Left renal pelvis (tissue), 4 donors: Measurements from ENCODE around the gene LRP11. TPM values are rescaled to one million over a fixed set of nuclear protein-coding genes. Genes with fewer than 3 reads are reported as not detected.
"Not testable (repeated sequence)": the region's sequence is repeated elsewhere in the genome, so short reads cannot be mapped to it uniquely, and the experiment has no call there.

Experiments used
- DNase-seq, 4 donors: peaks; one replicate each; pipeline ENCODE4 v3.0.0-alpha.2; 2013; ENCODE audit warnings: low read depth in 4 of 4, low spot score in 3 of 4
- polyA plus RNA-seq, 4 donors: library from polyadenylated mRNA; unstranded; fragments of 120-200 nt; gene quantifications; one replicate each; pipeline ENCODE4 v1.2.1, GENCODE V29; 2013; ENCODE audit not compliant: insufficient read length in 4 of 4

Gene LRP11
- polyA plus RNA-seq, 4 donors, result 33.3 to 49.1 (median 36.2) TPM

- DNase-seq, result no peak
Measured at GRCh38 chr6:149852881-149853280, 11.3 kb downstream of the LRP11 start.

- DNase-seq, result no peak
Measured at GRCh38 chr6:149852180-149852579, 12.0 kb downstream of the LRP11 start.

GRCh38 chr6:149851461-149852110 lies 12.6 kb downstream of the LRP11 start:
- no peak for DNase-seq

GRCh38 chr6:149848343-149848742 lies 15.8 kb downstream of the LRP11 start:
- not testable (repeated sequence) for DNase-seq

- no peak for DNase-seq
Measured at GRCh38 chr6:149847939-149848267, 16.3 kb downstream of the LRP11 start.

- no peak for DNase-seq
Measured at GRCh38 chr6:149846321-149846720, 17.8 kb downstream of the LRP11 start.

GRCh38 chr6:149845549-149845948 lies 18.6 kb downstream of the LRP11 start:
- no peak for DNase-seq

- no peak for DNase-seq
Measured at GRCh38 chr6:149844480-149844879, 19.7 kb downstream of the LRP11 start.

GRCh38 chr6:149844036-149844435 lies 20.1 kb downstream of the LRP11 start:
- not testable (repeated sequence) for DNase-seq

- no peak for DNase-seq
Measured at GRCh38 chr6:149843051-149843633, 21.0 kb downstream of the LRP11 start.

GRCh38 chr6:149842331-149842730 lies 21.8 kb downstream of the LRP11 start:
- no peak for DNase-seq

- no peak for DNase-seq
Measured at GRCh38 chr6:149840345-149841075, 23.6 kb downstream of the LRP11 start.

GRCh38 chr6:149834513-149835481 lies 29.4 kb downstream of the LRP11 start:
- DNase-seq, result peak in 3 of 4 donors; percentile 29 to 56 (median 46)

GRCh38 chr6:149833651-149834050 lies 30.5 kb downstream of the LRP11 start:
- no peak for DNase-seq

GRCh38 chr6:149831308-149831820 lies 32.8 kb downstream of the LRP11 start:
- no peak for DNase-seq

- no peak for DNase-seq
Measured at GRCh38 chr6:149830731-149831307, 33.3 kb downstream of the LRP11 start.

- DNase-seq, result no peak
Measured at GRCh38 chr6:149825292-149825691, 38.9 kb downstream of the LRP11 start.

- DNase-seq, result no peak
Measured at GRCh38 chr6:149823013-149823412, 41.1 kb downstream of the LRP11 start.

- DNase-seq, result no peak
Measured at GRCh38 chr6:149821492-149821891, 42.7 kb downstream of the LRP11 start.

- DNase-seq, result no peak
Measured at GRCh38 chr6:149820506-149820905, 43.7 kb downstream of the LRP11 start.
